Heart right ventricle (tissue), 16 donors: ENCODE data around the gene ATXN1. TPM values are rescaled to one million over a fixed set of nuclear protein-coding genes. Genes with fewer than 3 reads are reported as not detected.

Experiments used
- ATAC-seq, 8 donors: fragments of 200-7000 bp; cut with Tn5 transposase; one replicate each; pipeline ENCODE4 v1.9.1; 2020; ENCODE audit warnings: mild to moderate bottlenecking in 8 of 8, moderate library complexity in 8 of 8, moderate number of reproducible peaks in 1 of 8
- DNase-seq, 2 donors: peaks; one replicate each; pipeline ENCODE4 v3.0.0-alpha.2; 2020
- H3K27ac ChIP-seq, 10 donors: fragments of 200-600 bp; sonication (generic) in 2 of 10; one replicate each; pipeline versions ENCODE4 v1.5.0 to v1.8.0; 2020 to 2022; ENCODE audit warnings: mild to moderate bottlenecking in 3 of 10
- H3K27me3 ChIP-seq, 7 donors: fragments of 200-600 bp; one replicate each; pipeline ENCODE4 v1.8.0; 2021 to 2022; ENCODE audit warnings: mild to moderate bottlenecking in 2 of 7
- H3K36me3 ChIP-seq, 9 donors: fragments of 200-600 bp; sonication (generic) in 1 of 9; one replicate each; pipeline versions ENCODE4 v1.5.0 to v1.8.0; 2020 to 2022; ENCODE audit warnings: mild to moderate bottlenecking in 2 of 9
- H3K4me1 ChIP-seq, 9 donors: fragments of 200-600 bp; sonication (generic) in 1 of 9; one replicate each; pipeline versions ENCODE4 v1.5.0 to v1.8.0; 2020 to 2022; ENCODE audit warnings: mild to moderate bottlenecking in 4 of 9
- H3K4me3 ChIP-seq, 10 donors: fragments of 200-600 bp; sonication (generic) in 2 of 10; one replicate each; pipeline versions ENCODE4 v1.5.0 to v1.8.0; 2020 to 2022; ENCODE audit warnings: mild to moderate bottlenecking in 7 of 10, moderate library complexity in 2 of 10
- H3K9me3 ChIP-seq, 11 donors: fragments of 200-600 bp in 10 of 11; sonication (generic) in 2 of 11; one replicate each; pipeline versions ENCODE4 v1.5.0 to v1.8.0; 2013 to 2022; ENCODE audit warnings: mild to moderate bottlenecking in 2 of 11, control low read depth in 1 of 11, moderate library complexity in 1 of 11
- WGBS, 2 donors: extraction: QIAGEN DNeasy Blood & Tissue Kit; methylation state at CpG; one replicate each; pipeline ENCODE4 v1.1.7; 2013; ENCODE audit warnings: inconsistent platforms in 1 of 2; 5-methylcytosine and 5-hydroxymethylcytosine counted together
- intact Hi-C, 10 donors: fragments of 100-400 bp; cut with DNase I; formaldehyde crosslinking; loops; one replicate each; pipeline versions ENCODE4 v1.11.1 to v1.14.2; 2022
- polyA plus RNA-seq, 2 donors: library from polyadenylated mRNA; stranded (reverse); fragments of 200-250 nt; gene quantifications; one replicate each; pipeline ENCODE4 v1.2.3, GENCODE V29; 2013
- total RNA-seq, 10 donors: library from RNA; stranded (reverse); fragmentation: NEBNext Ultra II Directional in 3 of 10; extraction: Animal tissue kit (Norgen Biotek cat#: 25700) in 3 of 10; gene quantifications; one replicate each; pipeline versions ENCODE4 v1.2.1 to v1.2.4, GENCODE V29; 2021 to 2023
- TF ChIP-seq, protein P1 (sequence below), 9 donors: fragments of 200-600 bp; sonication (generic) in 2 of 9; IDR thresholded peaks; one replicate each; pipeline versions ENCODE4 v1.5.0 to v1.8.0; 2021 to 2022; ENCODE audit warnings: antibody characterized with exemption in 9 of 9, mild to moderate bottlenecking in 5 of 9, moderate library complexity in 1 of 9
- donor health status: Arrhythmogenic right ventricular cardiomyopathy.
- donor health status: ischemic (EF 13 %, LVEDD 7.1; RV severe dilation, severe dysfunction).
- donor health status: healthy with polysubstance abuse.
- donor health status: DM: no; HTN: yes; CAD: no.
- donor health status: DM: no; HTN: no; CAD: no.
- donor health status: ischemic (EF 25% LVEDD 6.9; RV normal size, moderate dysfunction).
- donor health status: ischemic (EF 25% LVEDD 5.7; RV mildly dilated, moderate dysfunction).
- donor health status: healthy.
- donor health status: DM: yes; HTN: yes; CAD: no.
- donor health status: Ischemic cardiomyopathy.
- donor health status: ischemic (EF 35%, LVEDD 5.7; RV mildly dilated, moderate dysfunction).
- donor health status: nonischemic (EF 11% LVEDD 7.7; RV severe dilation, severe dysfunction).
- donor health status: DM: yes; HTN: yes; CAD: no.
- donor health status: PGD.
- donor health status: ischemic (EF 29% LVEDD 5.4; RV normal size, mild dysfunction).
- donor health status: nonischemic (EF 23%, LVEDD 6.1; RV moderate dilation, normal function).

The ATXN1 gene
- total and polyA plus RNA-seq, 12 donors, result 4.1 to 46.5 (median 40.3) TPM

DNA sequence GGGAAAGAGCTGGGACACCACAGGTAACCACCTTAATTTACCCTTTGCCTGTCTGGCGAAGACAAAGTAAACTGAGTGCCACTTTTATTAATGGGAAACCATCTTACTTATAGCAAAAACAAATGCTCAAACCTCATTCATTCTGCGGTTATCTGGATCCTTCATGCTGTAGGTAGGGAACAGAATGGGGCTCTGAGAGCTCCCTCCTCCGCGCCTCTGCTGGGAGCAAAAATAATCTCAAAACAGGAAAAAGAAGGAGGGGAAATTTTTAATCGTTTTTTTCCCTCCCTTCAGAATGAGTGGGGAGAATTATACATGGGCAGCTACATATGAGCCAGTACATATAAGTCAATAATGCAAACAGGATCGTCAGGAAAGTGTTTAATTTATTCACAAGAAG is 345.6 kb downstream of the ATXN1 start:
- Histone ChIP-seq H3K4me3 (no peak overlapping the region), H3K27ac (peak overlapping the region in 1 of 10 donors; percentile 59), H3K36me3 (no peaks in the 10 kb centered on the region), H3K4me1 (peaks cover 0 to 47% (median 27%) of the 10 kb centered on the region in 9 donors), H3K9me3 (no peaks in the 10 kb centered on the region), H3K27me3 (no peaks in the 10 kb centered on the region)
- intact Hi-C loops, result loop anchor here in 3 of 10 donors (10.0 kb wide), 1 partner anchor 349 kb away; the partner anchor contains the start of gene ATXN1 (in 3 of the 3)
- ATAC-seq (no peak), DNase-seq (no peak)
- 87 to 89% methylated on average over 6 of the region's 6 CpGs for WGBS, 2 donors
- TF ChIP-seq, protein P1, sequence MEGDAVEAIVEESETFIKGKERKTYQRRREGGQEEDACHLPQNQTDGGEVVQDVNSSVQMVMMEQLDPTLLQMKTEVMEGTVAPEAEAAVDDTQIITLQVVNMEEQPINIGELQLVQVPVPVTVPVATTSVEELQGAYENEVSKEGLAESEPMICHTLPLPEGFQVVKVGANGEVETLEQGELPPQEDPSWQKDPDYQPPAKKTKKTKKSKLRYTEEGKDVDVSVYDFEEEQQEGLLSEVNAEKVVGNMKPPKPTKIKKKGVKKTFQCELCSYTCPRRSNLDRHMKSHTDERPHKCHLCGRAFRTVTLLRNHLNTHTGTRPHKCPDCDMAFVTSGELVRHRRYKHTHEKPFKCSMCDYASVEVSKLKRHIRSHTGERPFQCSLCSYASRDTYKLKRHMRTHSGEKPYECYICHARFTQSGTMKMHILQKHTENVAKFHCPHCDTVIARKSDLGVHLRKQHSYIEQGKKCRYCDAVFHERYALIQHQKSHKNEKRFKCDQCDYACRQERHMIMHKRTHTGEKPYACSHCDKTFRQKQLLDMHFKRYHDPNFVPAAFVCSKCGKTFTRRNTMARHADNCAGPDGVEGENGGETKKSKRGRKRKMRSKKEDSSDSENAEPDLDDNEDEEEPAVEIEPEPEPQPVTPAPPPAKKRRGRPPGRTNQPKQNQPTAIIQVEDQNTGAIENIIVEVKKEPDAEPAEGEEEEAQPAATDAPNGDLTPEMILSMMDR (IDR thresholded peaks at IDR 0.05), result no peak

GRCh38 chr6:16414205-16414604 is 347.1 kb downstream of the ATXN1 start:
- Histone ChIP-seq H3K27me3 (no peaks in the 10 kb centered on the region), H3K36me3 (no peaks in the 10 kb centered on the region), H3K4me1 (peaks cover 0 to 42% (median 24%) of the 10 kb centered on the region in 9 donors), H3K9me3 (no peaks in the 10 kb centered on the region), H3K4me3 (no peak overlapping the region), H3K27ac (peak overlapping the region in 6 of 10 donors; percentile 25 to 67 (median 48))
- intact Hi-C loops, result loop anchor here in 4 of 10 donors (5.0 to 10.0 kb wide), 2 partner anchors 348 to 351 kb away; partner anchors contain the start of gene ATXN1 (in 4 of the 4)
- DNase-seq, result peak in 1 of 2 donors; percentile 36
- WGBS, 2 donors, result 17 to 38% methylated on average over 5 of the region's 5 CpGs
- TF ChIP-seq, protein P1 (IDR thresholded peaks at IDR 0.05), result no peak
- ATAC-seq, result peak in 6 of 8 donors; percentile 58 to 80 (median 68)

DNA sequence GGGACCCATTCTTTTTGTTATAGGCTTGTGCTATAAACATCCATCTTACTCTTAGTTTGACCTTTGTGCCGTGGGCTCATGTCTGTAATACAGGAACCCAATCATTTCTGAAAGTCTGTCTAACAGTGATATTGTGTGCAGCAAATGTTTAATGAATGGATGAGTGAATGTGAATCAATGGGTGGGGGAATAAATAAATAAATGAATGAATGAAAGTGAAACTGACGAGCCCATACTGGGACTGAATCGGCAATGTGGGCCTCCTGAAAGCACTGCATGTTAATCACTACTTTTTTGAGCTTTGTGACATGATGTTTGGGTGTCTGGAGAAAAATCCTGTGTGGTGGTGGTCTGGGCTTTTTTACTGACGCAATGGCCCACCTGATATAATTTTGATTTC is 347.9 kb downstream of the ATXN1 start:
- DNase-seq (no peak), ATAC-seq (no peak)
- H3K4me3 ChIP-seq, result peak overlapping the region in 1 of 10 donors; percentile 28
- intact Hi-C loops, result loop anchor here in 4 of 10 donors (5.0 to 10.0 kb wide), 2 partner anchors 349 to 351 kb away; partner anchors contain the start of gene ATXN1 (in 4 of the 4)
- H3K36me3 ChIP-seq, result no peaks in the 10 kb centered on the region
- no peaks in the 10 kb centered on the region for H3K9me3 ChIP-seq
- 86 to 87% methylated on average over 4 of the region's 4 CpGs for WGBS, 2 donors
- TF ChIP-seq, protein P1 (IDR thresholded peaks at IDR 0.05), result no peak
- peak overlapping the region in 6 of 10 donors; percentile 25 to 67 (median 44) for H3K27ac ChIP-seq
- peaks cover 0 to 44% (median 24%) of the 10 kb centered on the region in 9 donors for H3K4me1 ChIP-seq
- H3K27me3 ChIP-seq, result no peaks in the 10 kb centered on the region

- intact Hi-C loops, result loop anchor here in 4 of 10 donors (5.0 to 10.0 kb wide), 2 partner anchors 349 to 352 kb away; partner anchors contain the start of gene ATXN1 (in 4 of the 4)
- no peak for DNase-seq
- WGBS, 2 donors, result 83 to 85% methylated on average over 3 of the region's 3 CpGs
- H3K4me1 ChIP-seq, result peaks cover 0 to 44% (median 24%) of the 10 kb centered on the region in 9 donors
- H3K4me3 ChIP-seq, result peak overlapping the region in 1 of 10 donors; percentile 28
- H3K9me3 ChIP-seq, result no peaks in the 10 kb centered on the region
- no peaks in the 10 kb centered on the region for H3K27me3 ChIP-seq
- H3K36me3 ChIP-seq, result no peaks in the 10 kb centered on the region
- TF ChIP-seq, protein P1 (IDR thresholded peaks at IDR 0.05), result no peak
- H3K27ac ChIP-seq, result peak overlapping the region in 1 of 10 donors; percentile 38
- no peak for ATAC-seq
Measured at GRCh38 chr6:16412982-16413381, 348.3 kb downstream of the ATXN1 start.
